Thoracic aorta (tissue), 2 donors: ENCODE data around the gene ALS2CL. TPM values are rescaled to one million over a fixed set of nuclear protein-coding genes. Genes with fewer than 3 reads are reported as not detected.

ENCODE experiments used
- ATAC-seq: fragments of 150-250 bp; one replicate; pipeline ENCODE4 v1.8.0; 2017; ENCODE audit warnings: low read depth; ENCODE audit not compliant: insufficient number of reproducible peaks, low FRiP score
- DNase-seq: peaks from one replicate; pipeline ENCODE4 v3.0.0-alpha.2; 2020; ENCODE audit warnings: low spot score
- H3K27ac ChIP-seq, 2 donors: fragments of 200-600 bp; sonication (generic); 1 replicate in 1 of 2; 2 replicates in 1 of 2; pipeline ENCODE4 v1.5.1; 2016; ENCODE audit warnings: mild to moderate bottlenecking in 2 of 2, moderate library complexity in 2 of 2
- H3K27me3 ChIP-seq: fragments of 200-600 bp; sonication (generic); replicated peaks from 2 replicates; pipeline ENCODE4 v1.6.0; 2016; ENCODE audit warnings: mild to moderate bottlenecking; ENCODE audit not compliant: insufficient read depth
- H3K36me3 ChIP-seq: fragments of 200-600 bp; sonication (generic); one replicate; pipeline ENCODE4 v1.5.1; 2016
- H3K4me1 ChIP-seq, 2 donors: fragments of 200-600 bp; sonication (generic); 1 replicate in 1 of 2; 2 replicates in 1 of 2; pipeline versions ENCODE4 v1.5.1 to v1.6.0; 2016; ENCODE audit warnings: low read depth in 2 of 2, mild to moderate bottlenecking in 1 of 2; ENCODE audit not compliant: control insufficient read depth in 1 of 2
- H3K4me3 ChIP-seq: fragments of 200-600 bp; sonication (generic); 2 replicates; pipeline ENCODE4 v1.5.1; 2016; ENCODE audit warnings: mild to moderate bottlenecking
- H3K9me3 ChIP-seq: fragments of 200-600 bp; sonication (generic); 2 replicates; pipeline ENCODE4 v1.5.1; 2016
- CTCF ChIP-seq: fragments of 200-600 bp; sonication (generic); IDR thresholded peaks from one replicate; pipeline ENCODE4 v1.5.1; 2019; ENCODE audit warnings: antibody characterized with exemption
- total RNA-seq, 2 donors: library from RNA; depleted of rRNA; stranded (reverse); fragments of >200 nt; gene quantifications; one replicate each; pipeline versions ENCODE4 v1.1.0 to v1.2.3, GENCODE V29; 2016

Gene ALS2CL
- total RNA-seq, 2 donors from 2014 or later: 25.2 to 41.7 TPM

- Histone ChIP-seq H3K4me1 (no peaks in the 10 kb centered on the region), H3K9me3 (no peaks in the 10 kb centered on the region), H3K27me3 (no peaks in the 10 kb centered on the region), H3K27ac (no peak overlapping the region), H3K4me3 (no peak overlapping the region), H3K36me3 (no peaks in the 10 kb centered on the region)
- DNase-seq (no peak), ATAC-seq (no peak)
- no peak for TF ChIP-seq CTCF
Observed at GRCh38 chr3:46675843-46676567, 17.5 kb downstream of the ALS2CL start.

GRCh38 chr3:46675426-46675825 is 18.1 kb downstream of the ALS2CL start:
- Histone ChIP-seq H3K4me3 (no peak overlapping the region), H3K4me1 (no peaks in the 10 kb centered on the region), H3K27me3 (no peaks in the 10 kb centered on the region), H3K9me3 (no peaks in the 10 kb centered on the region), H3K36me3 (no peaks in the 10 kb centered on the region), H3K27ac (no peak overlapping the region)
- ATAC-seq (no peak), DNase-seq (no peak)
- no peak for TF ChIP-seq CTCF

- no peak overlapping the region for H3K4me3 ChIP-seq
- H3K9me3 ChIP-seq: no peaks in the 10 kb centered on the region
- no peak overlapping the region for H3K27ac ChIP-seq
- no peaks in the 10 kb centered on the region for H3K36me3 ChIP-seq
- no peaks in the 10 kb centered on the region for H3K27me3 ChIP-seq
- ATAC-seq: no peak
- no peak for TF ChIP-seq CTCF
- no peak for DNase-seq
- H3K4me1 ChIP-seq: no peaks in the 10 kb centered on the region
Observed at GRCh38 chr3:46674031-46674845, 19.2 kb downstream of the ALS2CL start.

GRCh38 chr3:46673151-46674030 is 20.1 kb downstream of the ALS2CL start:
- ATAC-seq (no peak), DNase-seq (no peak)
- no peak for TF ChIP-seq CTCF
- Histone ChIP-seq H3K36me3 (no peaks in the 10 kb centered on the region), H3K4me1 (no peaks in the 10 kb centered on the region), H3K27me3 (no peaks in the 10 kb centered on the region), H3K9me3 (no peaks in the 10 kb centered on the region), H3K4me3 (no peak overlapping the region), H3K27ac (no peak overlapping the region)

GRCh38 chr3:46672349-46672695 is 21.2 kb downstream of the ALS2CL start:
- Histone ChIP-seq H3K27me3 (no peaks in the 10 kb centered on the region), H3K4me3 (no peak overlapping the region), H3K27ac (no peak overlapping the region), H3K4me1 (no peaks in the 10 kb centered on the region), H3K9me3 (no peaks in the 10 kb centered on the region), H3K36me3 (no peaks in the 10 kb centered on the region)
- TF ChIP-seq CTCF: no peak
- no peak for ATAC-seq
- no peak for DNase-seq
